ENCODE results near the gene C2orf76.

C2orf76 gene

DNA sequence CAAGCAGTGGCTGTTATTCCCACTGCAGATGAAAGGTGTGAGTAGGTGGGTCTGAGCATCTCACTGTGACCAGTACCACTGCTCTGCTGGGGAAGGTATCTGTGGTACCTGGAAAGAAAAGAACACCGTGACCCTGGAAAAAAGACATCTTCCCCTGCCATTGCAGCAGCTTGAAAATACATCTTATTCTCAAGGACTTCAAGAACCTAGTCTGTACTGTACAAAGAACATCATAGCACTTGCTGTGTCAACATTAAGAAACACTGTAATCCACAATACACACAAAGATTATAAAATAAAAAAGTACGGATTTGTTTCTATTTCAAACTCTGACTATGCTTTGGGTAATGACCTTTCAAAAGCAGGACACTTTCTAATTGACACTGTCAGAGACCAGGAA lies 28.9 kb downstream of the C2orf76 start:
- no peak for DNase-seq

DNA sequence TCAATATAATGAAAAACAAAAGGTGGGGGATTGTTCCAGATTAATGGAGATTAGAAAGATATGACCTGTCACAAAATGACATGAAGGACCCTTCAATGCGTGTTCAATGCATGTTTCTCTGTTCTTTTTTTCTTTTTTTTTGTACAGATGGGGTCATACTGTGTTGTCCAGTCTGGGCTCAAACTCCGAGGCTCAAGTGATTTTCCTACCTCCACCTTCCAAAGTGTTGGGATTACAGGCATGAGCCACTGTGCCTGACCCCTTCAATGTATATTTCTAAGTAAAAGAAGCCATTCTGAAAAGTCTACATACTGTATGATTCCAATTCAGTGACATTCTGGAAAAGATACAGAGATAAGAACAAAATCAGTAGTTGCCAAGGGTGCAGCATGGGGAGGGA lies 32.8 kb downstream of the C2orf76 start:
- DNase-seq, result no peak

DNA sequence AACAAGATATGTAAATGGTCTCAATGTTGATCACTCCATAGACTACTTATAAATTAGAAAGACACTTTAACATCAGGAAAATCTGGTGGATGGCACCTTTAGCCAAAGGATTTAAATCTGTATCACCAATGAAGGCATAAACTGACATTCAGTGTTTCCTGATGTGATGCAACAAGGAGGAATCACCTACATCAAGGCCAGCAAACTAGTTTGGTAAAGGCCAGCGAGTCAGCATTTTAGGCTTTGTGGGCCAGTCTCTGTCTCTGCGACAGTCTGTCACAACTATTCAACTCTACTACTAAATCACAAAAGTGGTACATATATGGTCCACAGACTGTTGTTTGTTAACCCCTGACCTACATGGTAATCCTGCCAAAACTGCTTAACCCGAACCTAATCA lies 33.3 kb downstream of the C2orf76 start:
- no peak for DNase-seq

DNA sequence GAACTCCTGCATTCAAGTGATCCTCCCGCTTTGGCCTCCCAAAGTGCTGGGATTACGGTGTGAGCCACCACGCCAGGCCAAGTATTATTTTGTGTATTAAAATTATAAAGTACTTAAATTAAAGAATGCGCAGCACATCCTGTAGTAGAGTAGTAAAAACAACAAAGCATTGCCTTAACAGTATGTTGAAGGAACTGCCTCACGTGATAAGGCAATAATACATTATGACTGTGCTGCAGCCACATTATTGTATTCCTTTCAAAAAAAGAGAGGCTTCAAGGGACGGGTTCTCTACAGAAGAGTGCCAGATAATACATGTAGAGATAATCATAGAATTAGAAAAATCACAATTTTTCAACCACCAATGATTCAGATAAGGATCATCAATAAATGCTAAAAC lies 33.7 kb downstream of the C2orf76 start:
- no peak for DNase-seq

DNA sequence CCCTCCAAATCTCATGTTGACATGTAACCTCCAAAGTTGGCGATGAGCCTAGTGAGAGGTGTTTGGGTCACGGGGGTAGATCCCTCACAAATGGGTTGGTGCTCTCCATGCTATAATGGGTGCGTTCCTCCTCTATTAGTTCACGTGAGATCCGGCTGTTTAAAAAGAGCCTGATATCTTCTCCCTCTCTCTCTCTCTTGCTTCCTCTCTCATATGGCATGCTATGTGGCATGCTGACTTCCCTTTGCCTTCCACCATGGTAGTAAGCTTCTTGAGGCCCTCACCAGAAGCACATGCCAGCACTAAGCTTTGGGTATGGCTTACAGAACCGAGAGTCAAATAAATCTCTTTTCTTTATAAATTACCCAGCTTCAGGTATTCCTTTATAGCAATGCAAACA lies 39.2 kb downstream of the C2orf76 start:
- DNase-seq, result no peak

DNA sequence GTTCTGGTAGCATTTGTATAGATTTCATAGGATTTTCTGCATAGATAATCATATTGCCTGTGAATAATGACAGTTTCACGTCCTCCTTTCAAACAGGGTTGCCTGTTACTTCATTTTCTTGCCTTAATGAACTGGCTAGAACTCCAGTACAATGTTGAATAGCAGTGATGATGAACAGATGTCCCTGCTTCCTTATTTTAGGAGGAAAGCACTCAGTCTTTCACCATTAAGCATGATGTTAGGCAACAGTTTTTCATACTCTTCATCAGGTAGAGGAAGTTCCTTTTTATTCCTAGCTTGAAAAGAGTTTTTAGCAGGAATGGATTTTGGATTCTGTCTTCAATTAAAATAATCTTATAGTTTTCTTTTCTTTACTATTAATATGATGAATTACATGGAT lies 39.7 kb downstream of the C2orf76 start:
- DNase-seq, result no peak

DNA sequence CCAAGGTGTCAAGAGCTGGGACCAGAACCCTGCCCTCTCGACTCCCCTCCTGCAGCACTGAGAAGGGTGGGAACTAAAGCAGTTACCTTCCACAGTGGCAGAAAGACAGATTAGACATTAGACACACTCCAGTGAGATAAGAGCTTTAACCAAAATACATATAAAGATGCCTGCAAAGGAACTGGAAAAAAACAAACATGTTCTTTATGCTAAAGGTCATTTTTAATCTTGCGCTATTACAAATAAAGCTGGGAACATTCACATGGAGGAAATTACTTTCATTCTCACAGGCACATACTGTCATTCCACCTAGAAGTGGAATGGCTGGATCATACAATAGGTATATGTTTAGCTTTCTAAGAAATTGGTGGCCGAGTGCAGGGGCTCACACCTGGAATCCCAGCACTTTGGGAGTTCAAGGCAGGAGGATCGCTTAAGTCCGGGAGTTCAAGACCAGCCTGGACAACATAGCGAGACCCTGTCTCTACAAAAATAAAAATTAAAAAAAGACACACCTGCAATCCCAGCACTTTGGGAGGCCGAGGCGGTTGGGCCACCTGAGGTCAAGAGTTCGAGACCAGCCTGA lies 41.9 kb downstream of the C2orf76 start:
- no peak for DNase-seq

DNA sequence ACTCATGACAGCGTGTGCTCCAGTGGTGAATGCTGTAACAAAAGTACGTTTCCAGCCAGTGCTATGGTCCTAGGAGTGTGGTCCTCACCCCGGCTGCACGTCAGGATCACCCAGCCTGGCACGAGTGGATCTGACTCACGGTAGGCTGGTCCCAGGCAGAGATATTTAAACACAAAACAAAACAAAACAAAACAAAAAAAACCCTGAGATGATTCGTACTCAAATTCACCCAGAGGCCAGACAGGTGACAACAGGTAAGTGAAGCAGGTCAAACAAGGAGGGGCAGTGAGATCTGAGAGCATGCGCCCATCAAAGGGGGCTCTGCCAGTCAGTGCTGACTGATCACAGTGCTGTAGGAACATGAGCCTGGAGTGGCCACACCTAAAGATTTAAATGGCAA lies 43.2 kb downstream of the C2orf76 start:
- no peak for DNase-seq

DNA sequence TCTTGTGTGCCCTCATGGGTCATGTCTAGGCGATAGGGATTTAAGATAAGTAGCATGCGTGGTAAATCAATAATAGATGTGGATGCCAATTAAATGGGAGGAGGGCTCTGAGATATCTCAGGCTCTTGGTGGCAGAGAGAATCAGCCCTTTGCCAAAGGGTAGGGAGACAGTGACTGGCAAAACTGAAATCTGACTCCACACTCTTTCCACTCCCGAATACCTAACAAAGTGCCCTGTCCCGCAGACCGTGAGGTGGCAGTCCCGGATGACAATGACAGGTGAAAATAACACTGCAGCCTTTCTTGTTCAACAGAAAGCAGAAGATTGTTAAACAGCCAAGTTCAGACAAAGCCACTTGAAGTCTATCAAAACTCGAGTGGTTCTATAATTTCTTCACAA lies 47.0 kb downstream of the C2orf76 start:
- DNase-seq, result no peak

DNA sequence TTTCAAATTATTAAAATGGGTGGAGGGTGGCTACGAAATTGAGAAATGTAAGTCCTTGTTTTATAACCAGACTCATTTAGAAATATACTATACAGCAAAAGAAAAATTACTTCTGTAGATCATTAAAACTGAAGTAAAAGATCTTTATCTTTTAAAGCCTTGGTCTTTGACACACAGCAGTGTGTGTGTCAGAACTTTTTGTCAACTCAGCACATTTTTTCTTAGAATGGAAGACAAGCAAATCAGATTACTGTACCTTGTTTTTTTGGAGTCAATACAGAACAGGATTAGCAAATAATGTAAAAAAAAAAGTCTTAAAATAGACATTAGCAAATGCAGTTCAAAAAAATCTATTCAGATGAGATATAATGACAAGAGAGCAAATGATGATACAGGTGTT lies 49.1 kb downstream of the C2orf76 start:
- DNase-seq, result no peak

DNA sequence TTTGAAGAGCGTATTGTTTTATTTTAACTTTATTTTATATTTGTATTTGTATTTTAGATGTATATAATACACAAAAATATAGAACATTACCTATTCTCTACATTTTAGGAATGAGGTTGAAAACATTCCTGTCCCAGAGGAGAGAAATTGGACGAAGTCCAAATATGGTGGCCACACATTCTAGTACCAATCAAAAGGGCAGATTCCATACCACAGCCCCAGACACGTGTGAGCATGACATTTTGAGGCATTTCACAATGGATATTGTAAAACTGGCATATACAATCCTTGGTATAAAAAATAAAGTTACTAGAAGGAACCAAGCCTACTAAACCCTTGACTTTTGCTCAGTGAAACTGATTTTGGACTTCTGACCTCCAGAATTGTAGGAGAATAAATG lies 50.6 kb downstream of the C2orf76 start:
- no peak for DNase-seq

DNA sequence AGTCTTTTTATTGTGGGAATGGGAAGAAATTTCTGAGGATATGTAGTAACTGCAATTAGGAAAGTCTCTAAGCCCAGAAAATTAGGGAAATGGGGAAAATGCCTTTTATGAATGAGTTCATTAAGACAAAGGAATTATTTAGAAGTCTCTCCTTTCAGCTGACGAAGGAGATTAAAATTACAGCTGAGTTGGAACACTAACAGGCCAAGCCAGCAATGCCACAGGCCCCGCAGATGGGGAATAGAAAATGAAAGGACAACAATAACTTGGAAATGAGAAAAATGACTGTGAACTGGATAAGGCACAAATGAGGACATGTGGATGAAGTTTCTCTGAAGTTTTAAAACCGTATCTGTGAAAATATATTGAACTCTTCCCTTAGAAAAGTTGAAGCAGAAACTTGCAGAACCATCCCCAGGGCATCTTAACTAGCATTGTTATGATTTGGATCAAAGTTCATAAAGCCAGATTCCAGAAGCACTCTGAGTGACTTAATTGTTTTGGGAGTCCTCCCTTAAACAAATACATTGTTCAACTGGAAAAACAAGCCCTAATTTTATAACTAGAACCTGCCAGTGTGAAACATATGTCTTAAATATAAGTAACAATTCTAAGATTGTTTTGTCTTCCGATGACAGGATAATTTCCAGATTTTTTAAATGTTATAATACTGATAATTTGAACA lies 51.3 kb downstream of the C2orf76 start:
- DNase-seq, result no peak

DNA sequence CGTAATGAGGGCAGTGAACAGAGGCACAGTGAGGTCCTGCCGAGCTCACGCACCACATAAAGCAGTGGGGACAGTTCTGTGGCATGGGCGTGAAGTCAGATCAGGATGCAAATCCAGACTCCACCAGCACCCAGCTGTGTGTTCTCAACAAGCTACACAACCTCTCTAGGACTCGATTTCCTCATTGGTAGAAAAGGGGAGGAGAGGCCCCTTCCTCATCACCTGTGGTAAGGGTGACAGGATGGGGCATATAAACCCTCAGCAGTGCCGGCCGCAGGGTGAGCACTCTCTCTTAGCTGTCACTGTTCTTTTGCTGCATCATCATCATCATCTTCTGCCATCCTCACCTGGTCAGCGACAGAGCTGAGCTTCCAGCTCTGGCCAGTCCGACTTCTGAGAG lies 54.8 kb downstream of the C2orf76 start:
- no peak for DNase-seq

DNA sequence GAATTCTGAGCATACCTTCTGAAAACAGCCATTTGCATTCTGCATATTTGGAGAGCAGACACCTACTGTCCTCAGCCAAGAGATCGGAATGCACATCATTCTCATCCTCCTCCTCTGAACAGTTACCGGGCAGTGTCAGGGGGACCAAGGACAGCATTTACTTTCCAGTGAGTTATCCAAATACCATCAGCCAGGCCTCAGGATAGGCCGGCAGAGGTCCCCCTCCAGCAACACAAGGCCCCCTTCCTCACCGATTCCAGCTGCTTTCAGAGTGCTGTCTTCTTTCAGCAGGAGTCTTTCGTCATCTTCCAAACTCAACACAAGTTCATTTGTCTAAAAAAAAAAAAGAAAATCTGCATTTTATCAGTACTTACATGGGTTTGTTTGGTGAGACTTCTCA lies 55.3 kb downstream of the C2orf76 start:
- DNase-seq, result no peak

DNA sequence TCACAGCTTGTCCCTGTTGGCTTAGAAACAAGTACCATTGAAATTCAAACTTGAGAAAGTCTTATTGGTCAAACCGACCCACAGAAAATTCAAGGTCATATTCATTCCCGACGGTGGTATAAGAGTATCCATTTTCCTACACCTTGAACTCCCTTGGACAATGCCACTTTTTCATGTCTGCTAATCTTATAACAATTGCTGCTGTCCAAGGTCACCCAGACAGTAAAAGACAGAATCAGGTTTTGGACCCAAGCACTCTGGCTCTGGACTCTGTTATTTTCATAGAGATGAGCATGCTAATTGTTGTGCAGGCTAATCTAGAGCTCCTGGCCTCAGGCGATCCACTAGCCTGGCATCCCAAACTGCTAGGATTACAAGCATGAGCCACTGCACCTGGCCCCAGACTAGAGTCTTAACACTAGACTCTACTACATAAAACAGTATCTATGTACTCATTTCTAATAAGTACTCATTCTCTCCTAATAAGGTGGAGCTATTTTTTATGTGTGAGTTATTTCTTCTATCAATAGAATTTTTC lies 57.8 kb downstream of the C2orf76 start:
- DNase-seq, result no peak

DNA sequence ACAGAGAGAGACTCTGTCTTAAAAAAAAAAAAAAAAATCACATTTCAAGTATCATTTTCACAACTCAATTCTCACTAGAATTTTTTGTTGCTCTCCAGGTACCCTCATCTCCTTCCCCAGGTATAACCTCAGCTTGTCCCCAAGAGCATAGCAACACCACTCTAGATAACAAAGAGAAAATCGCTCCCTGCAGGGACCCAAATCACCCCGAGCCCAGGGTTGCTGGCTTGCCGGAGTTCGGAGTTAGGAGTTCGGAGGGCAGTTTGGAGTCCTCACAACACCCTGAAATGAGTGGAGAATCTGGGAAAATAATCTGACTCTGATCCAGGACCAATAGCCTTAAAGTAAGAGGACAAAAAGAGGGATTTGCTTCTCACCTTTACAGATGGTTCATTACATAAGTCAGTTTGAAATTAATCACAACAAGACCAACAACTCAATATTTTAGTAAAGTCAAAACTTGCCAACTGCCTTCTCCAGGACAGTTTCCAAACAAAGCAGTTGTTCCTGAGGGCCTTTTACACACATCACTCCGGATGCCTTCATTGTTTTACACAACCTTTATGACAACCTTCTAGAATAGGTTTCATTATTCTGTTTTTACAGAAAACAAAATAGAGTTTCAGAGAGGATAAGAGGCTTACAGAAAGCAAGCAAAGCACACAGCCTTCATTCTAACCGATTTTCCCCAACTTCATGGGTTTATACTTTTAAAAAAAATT lies 59.1 kb downstream of the C2orf76 start:
- DNase-seq, result no peak

DNA sequence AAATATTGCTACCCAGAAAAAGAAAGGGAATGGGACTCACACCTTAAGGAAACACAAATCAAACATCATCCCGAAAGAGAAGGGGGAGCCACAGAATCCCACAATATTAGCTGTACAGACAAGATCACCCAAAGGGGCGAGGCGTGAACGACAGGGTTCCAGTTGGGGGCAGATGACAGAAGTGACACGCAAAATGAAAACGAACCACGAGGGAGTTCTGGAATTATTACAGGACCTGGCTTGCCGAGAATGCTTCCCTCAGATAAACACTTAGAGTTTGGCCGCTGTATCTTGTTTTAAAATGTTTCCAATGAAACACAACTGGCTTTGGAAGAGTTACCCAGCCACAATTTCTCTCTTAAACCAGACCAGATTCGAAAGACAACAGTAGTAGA lies 60.4 kb downstream of the C2orf76 start:
- DNase-seq, result no peak

DNA sequence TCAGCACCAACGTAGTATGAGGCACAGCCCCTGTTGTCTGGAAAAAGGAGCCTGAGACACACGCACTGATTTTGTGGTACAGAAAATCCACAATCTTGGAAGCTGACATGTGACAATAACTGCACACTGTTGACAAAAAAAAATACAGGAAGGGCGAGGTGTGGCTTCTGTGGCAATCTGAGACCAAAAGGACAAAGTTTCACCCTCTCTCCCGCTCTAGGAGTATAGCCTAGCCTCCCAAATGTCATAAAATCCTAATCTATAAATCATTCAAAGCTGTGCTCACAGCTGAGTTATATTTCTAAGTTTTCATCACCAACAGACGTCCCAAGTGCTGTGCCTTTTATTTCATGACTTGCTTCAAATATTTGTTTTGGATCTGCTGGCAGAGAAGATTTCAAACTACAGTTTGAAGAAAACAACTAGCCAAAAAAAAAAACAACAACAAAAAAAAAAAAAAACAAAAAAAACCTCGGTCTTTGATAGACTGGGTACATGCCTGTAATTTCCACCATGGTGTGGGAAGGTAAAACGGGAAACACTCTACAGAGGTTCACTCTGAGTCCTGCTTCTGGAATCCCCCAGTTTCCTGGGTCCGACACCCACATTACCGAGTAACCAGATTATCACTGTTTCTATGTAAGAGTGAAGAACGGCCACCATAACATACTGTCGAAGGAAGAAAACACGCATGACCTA lies 61.0 kb downstream of the C2orf76 start:
- DNase-seq, result no peak

DNA sequence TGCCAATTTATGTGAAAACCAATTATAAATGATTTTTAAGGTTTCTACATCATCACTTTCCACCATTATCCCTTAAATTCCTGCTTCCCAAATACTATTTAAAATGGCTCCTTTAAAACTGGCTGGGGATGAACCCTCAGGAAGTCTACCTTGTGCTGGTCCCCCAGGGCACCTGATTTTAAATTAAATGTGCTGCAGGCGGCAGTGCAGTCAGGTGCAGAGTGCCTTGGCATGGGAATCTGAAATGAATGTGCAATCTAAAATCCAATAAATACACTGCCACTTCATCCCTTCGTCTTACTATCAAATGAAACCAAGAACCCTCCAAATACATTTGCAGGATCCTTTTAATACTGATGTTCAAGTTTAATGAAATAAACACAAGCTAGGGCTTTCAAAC lies 61.8 kb downstream of the C2orf76 start:
- no peak for DNase-seq

DNA sequence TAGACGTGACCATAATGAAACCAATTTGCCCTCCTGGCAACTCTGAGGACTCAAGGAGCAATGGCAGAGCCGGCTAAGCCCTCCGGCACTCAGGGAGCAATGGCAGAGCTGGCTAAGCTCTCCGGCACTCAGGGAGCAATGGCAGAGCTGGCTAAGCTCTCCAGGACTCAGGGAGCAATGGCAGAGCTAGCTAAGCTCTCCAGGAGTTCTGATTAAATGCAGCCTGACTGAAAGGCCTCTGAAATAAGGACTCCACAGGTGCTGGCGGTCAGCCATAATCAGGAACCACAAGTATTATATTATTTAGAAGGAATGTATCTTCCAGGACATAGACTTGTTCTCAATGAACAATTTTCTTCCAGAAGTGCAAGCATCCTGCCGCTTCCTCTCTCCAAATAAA lies 65.2 kb downstream of the C2orf76 start:
- no peak for DNase-seq

DNA sequence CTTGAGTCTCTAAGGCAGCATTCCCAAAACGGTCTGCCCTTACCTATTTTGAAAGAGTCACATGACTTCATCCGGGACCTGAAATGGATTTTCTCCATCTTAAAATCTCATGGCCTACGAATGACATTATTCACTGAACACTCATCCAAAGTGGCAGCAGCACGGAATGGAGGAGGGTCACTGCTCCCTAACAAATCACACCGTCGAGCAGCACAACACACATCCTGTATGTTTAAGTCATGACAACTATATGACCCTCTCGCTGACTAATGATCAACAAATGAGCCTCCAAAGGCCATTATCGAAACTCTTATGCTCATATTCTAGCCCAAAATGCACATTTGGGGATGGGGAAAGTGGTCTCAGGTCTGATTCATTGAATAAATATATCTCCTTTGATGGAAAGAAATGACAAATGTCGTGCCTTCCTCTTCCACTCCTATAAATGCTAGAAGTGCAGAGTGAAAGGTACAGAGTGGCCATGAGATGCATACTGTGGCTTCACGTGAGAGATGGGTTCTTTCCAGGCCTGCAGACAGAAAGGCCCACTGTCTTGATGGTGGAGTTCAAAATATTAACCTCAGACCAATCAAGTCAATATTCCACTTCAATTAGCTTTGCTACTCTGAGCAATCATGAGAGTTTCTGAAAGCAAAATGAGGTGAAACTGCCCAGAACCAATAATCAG lies 70.8 kb downstream of the C2orf76 start:
- DNase-seq, result no peak

DNA sequence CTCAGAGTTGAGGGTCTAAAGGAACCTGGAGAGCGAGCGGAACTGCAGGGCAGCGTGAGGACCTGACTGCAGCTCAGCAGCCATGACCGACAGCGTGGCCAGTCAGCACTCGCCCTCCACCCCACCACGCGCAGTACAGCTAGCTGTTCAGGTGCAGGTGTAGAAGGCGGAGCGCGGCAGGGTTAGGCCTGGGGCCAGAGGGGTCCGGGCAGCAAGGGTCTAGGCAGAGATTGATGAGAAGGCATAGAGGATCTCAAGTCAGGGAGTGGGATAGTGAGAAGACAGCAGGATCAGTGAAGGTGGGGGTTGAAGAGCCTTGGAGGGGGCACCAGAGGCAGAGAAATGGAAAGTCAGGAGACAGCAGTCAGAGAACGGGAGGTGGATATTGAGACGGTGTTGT lies 72.0 kb downstream of the C2orf76 start:
- no peak for DNase-seq

DNA sequence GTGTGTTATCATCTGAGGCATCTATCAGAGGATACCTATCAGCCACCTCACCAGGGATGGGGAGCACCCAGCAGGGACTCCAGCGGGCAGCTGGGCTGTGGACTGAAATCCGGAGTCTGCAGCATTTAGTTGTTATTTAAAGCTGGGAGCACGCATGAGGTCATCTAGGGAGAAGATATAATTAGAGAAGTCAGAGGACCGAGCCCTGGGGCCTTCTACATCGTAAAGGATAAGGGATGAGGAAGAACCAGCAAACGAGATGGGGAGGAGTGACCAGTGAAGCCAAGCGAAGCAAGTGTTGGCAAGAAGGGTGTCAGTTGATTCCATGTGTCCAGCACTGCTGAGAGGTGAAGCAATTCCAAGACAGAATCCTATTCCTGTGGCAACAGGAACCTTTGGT lies 72.7 kb downstream of the C2orf76 start:
- no peak for DNase-seq
